ENCODE measurements around the gene TUBB4B. TPM values are rescaled to one million over a fixed set of nuclear protein-coding genes. Genes with fewer than 3 reads are reported as not detected.

TUBB4B gene
- polyA plus RNA-seq, 2 of the 4 experiments (the other 2 are of a cell fraction): 256 to 671 TPM

DNA sequence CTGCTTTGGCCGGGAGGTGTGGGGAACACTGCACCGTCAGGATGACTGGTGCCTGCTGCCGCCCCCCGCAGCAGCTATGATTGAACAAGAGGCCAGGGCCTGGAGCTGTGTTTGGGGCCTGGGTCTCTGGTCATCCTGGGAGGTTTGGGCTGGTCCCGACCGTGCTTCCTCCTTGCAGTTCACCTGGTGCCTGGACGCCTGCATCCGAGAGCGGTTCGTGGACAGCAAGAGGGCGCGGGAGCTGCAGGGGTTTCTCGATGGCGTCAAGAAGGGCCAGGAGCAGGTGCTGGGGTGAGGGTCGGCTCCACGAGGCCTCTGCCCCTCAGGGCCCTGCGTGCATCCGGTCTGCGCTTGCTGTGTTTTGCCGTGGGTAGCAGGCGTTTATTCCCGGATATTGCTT is 23.0 kb downstream of the TUBB4B start:
- POLR2A ChIA-PET: interaction anchor here (0.9 kb wide), 1 partner anchor 23 kb away, joined by 3 read pairs; no protein-coding TSS in a partner anchor
- WGBS (ENCODE audit: missing lambda C conversion rate): 95% methylated on average over 21 of the region's 22 CpGs

DNA sequence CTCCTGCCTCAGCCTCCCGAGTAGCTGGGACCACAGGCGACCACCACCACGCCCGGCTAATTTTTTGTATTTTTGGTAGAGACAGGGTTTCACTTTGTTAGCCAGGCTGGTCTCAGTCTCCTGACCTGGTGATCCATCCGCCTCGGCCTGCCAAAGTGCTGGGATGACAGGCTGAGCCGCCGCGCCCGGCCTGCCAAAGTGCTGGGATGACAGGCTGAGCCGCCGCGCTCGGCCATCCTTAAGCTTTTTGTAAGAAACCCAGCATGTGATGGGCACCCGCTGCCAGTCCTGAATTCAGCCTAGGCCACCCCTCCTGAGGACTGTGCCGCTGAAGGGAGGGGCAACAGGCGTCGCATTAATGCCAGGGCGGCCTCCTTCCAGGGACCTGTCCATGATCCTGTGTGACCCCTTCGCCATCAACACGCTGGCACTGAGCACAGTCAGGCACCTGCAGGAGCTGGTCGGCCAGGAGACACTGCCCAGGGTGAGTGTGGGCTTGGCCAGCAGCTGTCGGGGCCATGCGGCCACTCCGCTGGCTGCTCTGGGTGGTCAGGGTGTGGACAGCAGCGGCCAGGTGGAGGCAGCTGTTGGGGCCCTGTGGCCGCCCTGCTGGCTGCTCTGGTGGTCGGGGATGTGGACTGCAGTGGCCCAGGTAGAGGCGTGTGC is 24.5 kb downstream of the TUBB4B start:
- CTCF ChIA-PET: interaction anchor here (1.3 to 17.1 kb wide), 6 partner anchors 7 to 77 kb away, joined by 3 to 236 read pairs (median 10); partner anchors contain the start of genes TOR4A and TUBB4B
- no peak for FAIRE-seq
- TF ChIP-seq POLR2A (IDR thresholded peaks at IDR 0.05; ENCODE audit: low read length): no peak
- no peak for TF ChIP-seq ZSCAN20 (CRISPR knock-in tag; IDR thresholded peaks at IDR 0.05)
- TF ChIP-seq, protein P1, sequence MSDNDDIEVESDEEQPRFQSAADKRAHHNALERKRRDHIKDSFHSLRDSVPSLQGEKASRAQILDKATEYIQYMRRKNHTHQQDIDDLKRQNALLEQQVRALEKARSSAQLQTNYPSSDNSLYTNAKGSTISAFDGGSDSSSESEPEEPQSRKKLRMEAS (IDR thresholded peaks at IDR 0.05): no peak
- no peak for TF ChIP-seq KDM1A (IDR thresholded peaks at IDR 0.05; ENCODE audit: low read depth)
- no peak for TF ChIP-seq HDAC2 (IDR thresholded peaks at IDR 0.05)
- TF ChIP-seq MYC (IDR thresholded peaks at IDR 0.05; ENCODE audit: borderline replicate concordance, low read length): no peak
- TF ChIP-seq JUNB (IDR thresholded peaks at IDR 0.05): no peak
- no peak for TF ChIP-seq RFX5 (IDR thresholded peaks at IDR 0.05)

More for the DNA sequence above, 23.0 kb downstream of the TUBB4B start:
- Histone ChIP-seq H3K27ac (no peak overlapping the region), H3K4me2 (no peak overlapping the region), H3K4me3 (no peak overlapping the region), H3K4me1 (peaks cover 15% of the 10 kb centered on the region), H3K9me3 (no peaks in the 10 kb centered on the region)
- DNase-seq (ENCODE audit: low read depth in 1 of 2, low spot score in 1 of 2) (no peak), ATAC-seq (no peak), FAIRE-seq (no peak)
- TF ChIP-seq ZNF302 (CRISPR knock-in tag; IDR thresholded peaks at IDR 0.05) (no peak), MAZ (IDR thresholded peaks at IDR 0.05; ENCODE audit: borderline replicate concordance, low read depth, low read length) (no peak), ZFP36 (IDR thresholded peaks at IDR 0.05; ENCODE audit: borderline replicate concordance, partially characterized antibody) (no peak), EHMT2 (IDR thresholded peaks at IDR 0.05; ENCODE audit: low read depth) (no peak), FOXS1 (CRISPR knock-in tag; IDR thresholded peaks at IDR 0.05) (no peak), TP53 (CRISPR knock-in tag; IDR thresholded peaks at IDR 0.05) (no peak)
- CTCF ChIA-PET: interaction anchor here (1.1 to 17.1 kb wide), 6 partner anchors 9 to 75 kb away, joined by 3 to 236 read pairs (median 4); partner anchors contain the start of gene TUBB4B

DNA sequence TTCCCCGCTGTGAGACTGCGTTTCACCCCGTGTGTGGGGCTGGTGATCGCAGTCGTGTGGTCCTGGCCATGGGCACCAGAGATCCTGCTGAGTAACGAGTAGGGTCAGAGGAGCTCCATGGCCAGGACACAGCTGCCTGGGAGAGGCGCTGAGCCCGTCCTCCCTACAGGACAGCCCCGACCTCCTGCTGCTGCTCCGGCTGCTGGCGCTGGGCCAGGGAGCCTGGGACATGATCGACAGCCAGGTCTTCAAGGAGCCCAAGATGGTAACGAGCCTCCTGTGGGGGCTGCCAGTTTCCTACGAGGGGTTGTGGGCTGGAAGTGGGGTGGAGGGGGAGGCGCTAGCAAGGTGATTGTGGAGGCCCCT is 25.1 kb downstream of the TUBB4B start:
- no peak overlapping the region for H3K4me2 ChIP-seq
- peaks cover 22% of the 10 kb centered on the region for H3K4me1 ChIP-seq
- no peak for TF ChIP-seq RCOR1 (IDR thresholded peaks at IDR 0.05; ENCODE audit: low read depth, low read length)
- no peak for TF ChIP-seq POLR2AphosphoS2 (conservative IDR thresholded peaks at IDR 0.05; ENCODE audit: low read length)
- no peak for TF ChIP-seq JUNB (IDR thresholded peaks at IDR 0.05)
- TF ChIP-seq NFE2L2 (conservative IDR thresholded peaks at IDR 0.05; ENCODE audit: low read length): no peak
- TF ChIP-seq, protein P2, sequence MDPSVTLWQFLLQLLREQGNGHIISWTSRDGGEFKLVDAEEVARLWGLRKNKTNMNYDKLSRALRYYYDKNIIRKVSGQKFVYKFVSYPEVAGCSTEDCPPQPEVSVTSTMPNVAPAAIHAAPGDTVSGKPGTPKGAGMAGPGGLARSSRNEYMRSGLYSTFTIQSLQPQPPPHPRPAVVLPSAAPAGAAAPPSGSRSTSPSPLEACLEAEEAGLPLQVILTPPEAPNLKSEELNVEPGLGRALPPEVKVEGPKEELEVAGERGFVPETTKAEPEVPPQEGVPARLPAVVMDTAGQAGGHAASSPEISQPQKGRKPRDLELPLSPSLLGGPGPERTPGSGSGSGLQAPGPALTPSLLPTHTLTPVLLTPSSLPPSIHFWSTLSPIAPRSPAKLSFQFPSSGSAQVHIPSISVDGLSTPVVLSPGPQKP (IDR thresholded peaks at IDR 0.05; ENCODE audit: low read depth, low read length): no peak
- TF ChIP-seq ZSCAN20 (CRISPR knock-in tag; IDR thresholded peaks at IDR 0.05): no peak
- no peak for TF ChIP-seq FOSB (CRISPR knock-in tag; IDR thresholded peaks at IDR 0.05)
- no peak for TF ChIP-seq MAFK (IDR thresholded peaks at IDR 0.05; ENCODE audit: partially characterized antibody)
- TF ChIP-seq RFX5 (IDR thresholded peaks at IDR 0.05): no peak
- TF ChIP-seq ESRRA (IDR thresholded peaks at IDR 0.05; ENCODE audit: borderline replicate concordance, low read length): no peak
- TF ChIP-seq RARB (CRISPR knock-in tag; IDR thresholded peaks at IDR 0.05): no peak
- no peak for TF ChIP-seq KDM5A (IDR thresholded peaks at IDR 0.05)
- no peak for TF ChIP-seq CEBPB (IDR thresholded peaks at IDR 0.05)
- no peak for TF ChIP-seq ZC3H11A (IDR thresholded peaks at IDR 0.05)
- no peak for TF ChIP-seq CHD4 (IDR thresholded peaks at IDR 0.05; ENCODE audit: borderline replicate concordance)
- TF ChIP-seq, protein P3, sequence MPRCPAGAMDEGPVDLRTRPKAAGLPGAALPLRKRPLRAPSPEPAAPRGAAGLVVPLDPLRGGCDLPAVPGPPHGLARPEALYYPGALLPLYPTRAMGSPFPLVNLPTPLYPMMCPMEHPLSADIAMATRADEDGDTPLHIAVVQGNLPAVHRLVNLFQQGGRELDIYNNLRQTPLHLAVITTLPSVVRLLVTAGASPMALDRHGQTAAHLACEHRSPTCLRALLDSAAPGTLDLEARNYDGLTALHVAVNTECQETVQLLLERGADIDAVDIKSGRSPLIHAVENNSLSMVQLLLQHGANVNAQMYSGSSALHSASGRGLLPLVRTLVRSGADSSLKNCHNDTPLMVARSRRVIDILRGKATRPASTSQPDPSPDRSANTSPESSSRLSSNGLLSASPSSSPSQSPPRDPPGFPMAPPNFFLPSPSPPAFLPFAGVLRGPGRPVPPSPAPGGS (IDR thresholded peaks at IDR 0.05): no peak
- TF ChIP-seq, protein P4, sequence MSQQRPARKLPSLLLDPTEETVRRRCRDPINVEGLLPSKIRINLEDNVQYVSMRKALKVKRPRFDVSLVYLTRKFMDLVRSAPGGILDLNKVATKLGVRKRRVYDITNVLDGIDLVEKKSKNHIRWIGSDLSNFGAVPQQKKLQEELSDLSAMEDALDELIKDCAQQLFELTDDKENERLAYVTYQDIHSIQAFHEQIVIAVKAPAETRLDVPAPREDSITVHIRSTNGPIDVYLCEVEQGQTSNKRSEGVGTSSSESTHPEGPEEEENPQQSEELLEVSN (IDR thresholded peaks at IDR 0.05; ENCODE audit: borderline replicate concordance, low read depth): no peak
- TF ChIP-seq SREBF2 (IDR thresholded peaks at IDR 0.05): no peak
- no peak for TF ChIP-seq RNF2 (IDR thresholded peaks at IDR 0.05; ENCODE audit: borderline replicate concordance, low read depth)
- TF ChIP-seq PHF8 (IDR thresholded peaks at IDR 0.05; ENCODE audit: borderline replicate concordance, low read depth): no peak
- ChIA-PET CTCF (interaction anchor here (1.3 to 17.1 kb wide), 5 partner anchors 10 to 24 kb away, joined by 3 to 236 read pairs (median 6); partner anchors contain the start of genes TOR4A and TUBB4B), POLR2A (no interaction called here)
- DNase-seq (ENCODE audit: low read depth in 1 of 2, low spot score in 1 of 2): no peak
- no peaks in the 10 kb centered on the region for H3K9me3 ChIP-seq
- H3K4me3 ChIP-seq: no peak overlapping the region
- H3K27ac ChIP-seq: no peak overlapping the region
- WGBS (ENCODE audit: missing lambda C conversion rate): 95% methylated on average over 15 of the region's 15 CpGs
- FAIRE-seq: no peak
- no peak for ATAC-seq

More for the DNA sequence above, 24.5 kb downstream of the TUBB4B start:
- DNase-seq (ENCODE audit: low read depth in 1 of 2, low spot score in 1 of 2): no peak
- POLR2A ChIA-PET: interaction anchor here (1.0 kb wide), 1 partner anchor 11 kb away, joined by 3 read pairs; the partner anchor contains the start of gene NELFB
- Histone ChIP-seq H3K4me3 (no peak overlapping the region), H3K4me1 (peaks cover 22% of the 10 kb centered on the region), H3K4me2 (no peak overlapping the region), H3K27ac (no peak overlapping the region), H3K9me3 (no peaks in the 10 kb centered on the region)
- 94% methylated on average over 29 of the region's 29 CpGs for WGBS (ENCODE audit: missing lambda C conversion rate)
- no peak; a peak in 1 of 6 replicates for ATAC-seq

All from A549 (cell line).